ENCODE data around the gene CFAP61.
"Not testable (repeated sequence)": the region's sequence is repeated elsewhere in the genome, so short reads cannot be mapped to it uniquely, and the experiment has no call there.

Gene CFAP61, protein sequence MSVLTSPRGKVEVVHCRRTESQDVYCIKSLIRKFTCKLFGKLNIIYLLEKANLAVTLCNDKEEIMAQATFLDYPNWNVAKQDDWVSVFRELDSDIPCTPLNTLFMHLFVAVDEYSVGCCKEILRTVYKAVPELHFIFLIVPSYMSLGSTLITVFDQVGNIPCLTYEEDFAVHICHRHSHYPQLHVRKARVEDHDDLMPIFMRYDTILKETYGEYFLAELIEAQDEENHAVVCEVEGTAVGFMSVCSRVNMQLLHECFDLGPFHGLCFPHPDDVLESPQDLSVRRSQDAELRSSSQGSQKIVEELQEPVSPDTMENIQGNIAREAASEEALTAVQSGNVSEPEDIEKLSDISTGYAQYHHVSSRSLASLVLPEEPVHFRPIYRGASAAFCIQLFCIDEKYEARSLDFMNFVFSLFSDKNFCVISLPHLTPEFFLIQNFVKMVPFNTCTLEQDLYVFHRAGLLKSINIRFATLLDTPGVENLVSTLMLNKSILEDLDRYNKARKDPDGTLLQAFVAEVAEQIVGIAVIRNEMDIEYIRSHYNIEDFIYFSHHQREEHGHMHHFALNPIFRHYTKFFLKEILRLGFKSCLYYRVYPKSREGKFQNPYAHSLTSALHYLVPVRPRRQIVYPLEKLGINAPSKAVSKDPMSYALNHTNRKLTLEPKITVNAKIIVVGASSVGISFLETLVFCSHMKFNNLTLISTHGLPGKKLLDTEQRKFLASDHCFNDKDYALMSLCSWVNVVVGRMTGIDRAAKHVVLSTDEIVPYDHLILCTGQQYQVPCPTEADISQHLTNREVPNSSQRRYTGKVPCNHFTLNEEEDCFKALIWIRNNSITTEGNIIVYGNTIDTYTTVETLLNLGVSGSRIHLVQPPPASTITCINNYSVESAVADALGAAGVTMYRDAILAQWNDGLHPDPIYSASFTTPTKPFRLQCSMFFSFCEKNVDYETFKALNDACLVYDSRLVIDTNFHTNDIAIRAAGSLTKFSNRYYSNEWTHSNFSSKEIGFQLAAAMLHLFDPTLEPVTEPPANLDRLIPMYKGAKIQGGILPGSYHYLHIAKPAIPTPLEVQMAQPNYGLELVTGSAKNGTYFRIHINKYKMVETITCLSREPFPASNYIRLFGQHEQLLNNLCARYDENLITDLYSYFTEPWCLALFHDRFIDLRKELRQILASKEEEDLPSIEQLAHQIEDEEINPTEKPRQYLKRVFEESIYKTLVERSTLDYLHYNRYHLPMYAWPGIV

DNA sequence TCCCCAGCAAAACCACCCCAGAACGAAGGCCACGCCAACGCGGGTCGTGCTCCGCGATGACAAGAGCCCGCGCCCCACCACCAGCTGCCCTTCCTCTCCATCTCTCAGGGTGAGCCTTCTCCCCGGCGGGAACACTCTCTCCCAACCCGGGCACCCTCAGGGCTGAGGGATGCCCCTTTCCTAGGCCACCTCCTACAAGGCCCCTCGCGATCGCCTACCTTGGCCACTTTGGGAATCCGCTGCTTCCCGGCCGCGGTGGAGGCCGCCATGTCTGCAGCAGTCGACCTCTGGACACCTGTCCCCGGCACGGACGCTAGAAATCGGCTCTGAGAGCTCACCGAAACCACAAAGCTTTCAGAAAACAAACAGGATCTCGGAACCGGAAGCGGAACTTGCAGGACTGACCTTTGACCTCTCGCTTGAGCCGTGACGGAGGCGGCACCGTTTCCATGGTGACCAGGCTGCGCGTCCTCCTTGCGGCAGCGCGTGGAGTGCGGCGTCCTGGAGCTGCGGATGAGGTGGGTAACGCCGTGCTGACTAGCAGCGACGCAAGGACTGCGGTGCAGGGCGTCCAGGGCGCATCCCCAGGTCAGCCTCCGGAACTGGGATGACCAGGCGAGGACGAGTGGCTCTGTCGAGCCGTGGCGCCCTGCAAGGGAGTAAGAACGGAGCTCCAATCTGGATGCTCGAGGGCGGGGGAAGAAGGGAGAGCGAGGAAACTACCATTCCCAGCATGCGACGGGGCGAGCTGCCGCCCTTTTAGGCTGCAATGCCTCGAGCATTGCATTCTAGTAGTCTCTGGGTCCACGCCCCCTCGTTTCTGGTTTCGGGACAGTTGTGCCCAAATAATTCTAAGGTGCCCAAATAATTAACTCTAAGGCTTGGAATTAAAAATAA is at the start of gene CFAP61, which contains the start of gene CRNKL1:
TSS of gene CFAP61 (plus strand) at position 459 of the 897 bp plus-strand sequence. CDS start 4,122 bp downstream, outside the sequence.
TSS of gene CRNKL1 (minus strand) at position 393 of the 897 bp plus-strand sequence. CDS start at position 269, 124 bp downstream.
- DNase-seq = peak; percentile 91

GRCh38 chr20:20003031-20003954 is 49.0 kb upstream of the CFAP61 start:
- peak; percentile 41 for DNase-seq

- DNase-seq = not testable (repeated sequence)
Observed at GRCh38 chr20:20003955-20004322, 48.4 kb upstream of the CFAP61 start.

DNA sequence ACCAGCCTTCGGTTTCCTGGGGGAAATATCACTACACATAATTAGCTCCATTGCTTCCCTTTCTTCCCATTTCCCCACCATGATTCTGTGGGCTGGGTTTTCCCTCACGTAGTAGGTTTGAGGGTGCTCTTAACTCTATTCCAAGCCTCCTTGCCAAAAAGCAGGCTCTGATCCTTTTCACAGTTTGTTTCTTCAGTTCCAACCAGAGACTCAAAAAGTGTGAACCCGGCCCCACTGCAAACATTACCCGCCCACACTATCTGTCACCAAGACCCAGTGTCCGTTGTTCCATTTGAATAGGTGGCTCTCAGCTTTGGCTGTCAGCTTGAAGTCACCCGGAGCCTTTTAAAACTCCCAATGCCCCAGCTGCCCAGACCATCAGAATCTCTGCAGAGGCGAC is 47.0 kb upstream of the CFAP61 start:
- DNase-seq = no peak

- DNase-seq = no peak
Observed at GRCh38 chr20:20009784-20010253, 42.5 kb upstream of the CFAP61 start.

DNA sequence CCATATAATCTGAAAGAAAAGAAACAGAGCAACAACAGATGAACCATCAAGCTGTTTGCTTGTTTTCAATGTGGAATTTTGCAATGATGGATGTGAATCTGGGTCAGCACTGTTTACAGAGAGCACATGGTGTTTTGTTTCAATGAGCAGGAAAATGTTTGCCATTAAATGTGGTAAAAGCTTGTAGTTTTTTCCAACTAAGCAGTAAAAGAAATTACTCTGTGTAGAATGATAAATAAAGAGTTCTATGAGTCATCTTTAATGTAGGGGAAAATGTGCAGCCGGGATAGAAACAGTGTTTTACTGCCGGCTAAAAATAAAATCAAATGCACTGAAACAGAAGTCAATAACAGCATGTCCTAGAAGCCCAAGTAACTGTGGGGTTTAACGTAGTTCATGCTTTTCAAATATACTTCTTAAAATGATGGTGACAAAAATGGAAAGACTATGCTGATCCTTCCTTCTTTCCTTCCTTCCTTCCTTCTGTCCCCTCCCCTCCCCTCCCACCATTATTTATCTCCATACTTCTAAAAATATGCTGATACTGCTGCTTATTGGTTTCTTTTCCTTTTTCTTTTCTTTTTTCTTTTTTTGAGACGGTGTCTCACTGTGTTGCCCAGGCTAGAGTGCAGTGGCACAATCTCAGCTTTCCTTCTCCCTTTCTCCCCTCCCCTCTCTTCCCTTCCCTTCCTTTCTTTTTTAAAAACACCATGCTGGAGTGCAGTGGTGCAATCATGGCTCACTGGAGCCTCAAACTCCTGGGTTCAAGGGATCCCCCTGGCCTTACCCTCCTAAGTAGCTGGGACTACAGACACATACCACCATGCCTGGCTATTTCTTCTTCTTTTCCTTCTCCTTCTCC is 41.5 kb upstream of the CFAP61 start:
- no peak for DNase-seq

GRCh38 chr20:20012541-20012940 is 39.8 kb upstream of the CFAP61 start:
- no peak for DNase-seq

DNA sequence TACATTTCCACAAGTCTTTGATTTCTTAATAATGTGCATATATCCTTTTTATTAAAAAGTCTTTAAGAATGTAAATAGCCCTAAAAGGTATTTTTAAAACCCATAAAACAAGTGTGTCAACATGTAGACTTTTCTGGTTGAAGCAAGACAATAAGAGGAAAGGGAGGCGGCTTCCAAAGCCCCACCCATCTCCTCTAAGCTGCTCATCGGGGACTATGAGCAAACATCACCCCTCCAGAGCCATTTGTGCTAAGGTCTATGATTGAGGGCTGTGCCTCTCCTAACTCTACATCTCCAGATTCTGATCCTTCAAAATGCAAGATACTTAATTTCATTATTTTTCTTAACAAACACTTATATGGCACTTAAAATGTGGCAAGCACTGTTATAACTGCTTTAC is 37.7 kb upstream of the CFAP61 start:
- no peak for DNase-seq

DNA sequence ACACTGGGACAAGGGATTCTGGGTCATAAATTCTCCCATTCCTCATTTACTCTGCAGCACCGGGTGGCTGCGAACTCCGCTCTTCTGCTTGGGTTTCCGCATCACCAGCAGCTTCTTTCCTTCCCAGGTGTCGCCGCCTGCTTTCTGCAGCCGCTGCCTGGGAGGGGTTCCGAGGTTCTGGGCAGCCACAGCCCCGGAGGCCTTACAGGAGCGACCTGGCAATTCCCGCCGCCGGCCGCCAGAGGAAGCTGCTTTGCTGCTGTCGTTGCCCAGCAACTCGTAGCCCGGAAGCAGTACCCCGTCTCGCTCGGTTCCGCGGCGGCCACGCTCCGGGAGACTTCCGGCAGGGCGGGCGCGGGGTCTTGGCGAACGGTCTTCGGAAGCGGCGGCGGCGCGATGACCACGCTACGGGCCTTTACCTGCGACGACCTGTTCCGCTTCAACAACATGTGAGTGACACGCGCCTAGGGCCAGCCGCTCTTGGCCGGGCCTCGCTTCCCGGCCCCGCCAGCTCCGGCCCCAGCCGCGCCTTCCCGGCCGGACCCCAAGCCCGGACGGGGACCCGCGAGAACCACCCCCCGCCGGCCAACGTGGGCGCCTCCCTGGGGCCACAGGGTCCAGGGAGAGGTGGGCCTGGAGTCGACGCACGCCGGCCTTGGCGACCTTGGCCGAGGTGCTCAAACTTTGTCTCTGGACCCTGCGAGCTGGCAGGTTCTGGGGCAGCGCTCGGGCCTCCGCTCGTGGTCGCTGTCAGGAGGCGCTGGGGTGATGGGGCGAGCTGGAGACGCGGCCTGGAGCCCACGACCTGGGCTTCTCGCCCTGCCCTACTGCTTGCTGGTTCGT is 35.1 kb upstream of the CFAP61 start, which contains the start of gene NAA20:
TSS of gene NAA20 (plus strand) at position 362 of the 843 bp plus-strand sequence. CDS start at position 397, 35 bp downstream.
- peak; percentile 81 for DNase-seq

- no peak for DNase-seq
Observed at GRCh38 chr20:20017844-20018185, 34.5 kb upstream of the CFAP61 start.

GRCh38 chr20:20018366-20018765 is 34.0 kb upstream of the CFAP61 start:
- DNase-seq = no peak

DNA sequence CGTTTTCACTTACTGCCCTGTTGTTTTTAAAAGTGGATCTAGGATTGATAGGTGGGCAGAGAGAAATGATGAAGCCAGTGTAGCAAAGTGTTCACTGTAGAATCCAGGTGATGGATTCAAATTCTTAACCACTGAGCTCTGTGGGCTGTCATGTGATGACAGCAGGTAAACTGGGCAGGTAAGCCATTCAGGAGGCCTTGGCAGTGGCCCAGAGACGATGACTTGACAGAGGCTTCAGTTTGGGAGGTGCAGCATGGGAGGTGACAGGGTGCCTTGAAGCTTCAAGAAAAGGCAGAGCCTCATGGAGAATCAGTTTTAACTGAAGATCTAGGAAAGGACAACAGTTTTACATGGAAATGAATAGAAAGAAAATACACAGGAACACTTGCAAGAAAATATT is 33.2 kb upstream of the CFAP61 start:
- DNase-seq = no peak

DNA sequence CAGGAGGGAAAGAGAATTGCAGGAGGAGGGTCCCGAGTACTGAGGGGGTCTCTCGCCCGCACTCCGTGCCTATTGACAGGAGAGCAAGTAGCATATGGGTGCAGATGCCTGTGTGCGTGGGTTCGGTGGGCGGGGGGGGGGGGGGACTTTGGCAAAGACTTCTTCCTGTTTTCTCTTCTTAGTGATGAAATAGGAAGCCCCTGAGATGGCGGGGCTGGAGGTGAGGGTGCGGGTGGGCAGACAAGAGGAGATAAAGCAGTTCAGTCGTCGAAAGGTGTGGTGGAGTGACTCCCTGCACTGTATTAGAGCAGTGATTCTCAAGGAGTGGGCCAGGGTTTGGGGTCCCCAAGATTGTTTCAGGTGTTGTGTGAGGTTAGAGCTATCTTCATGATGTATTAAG is 31.4 kb upstream of the CFAP61 start:
- DNase-seq = no peak

DNA sequence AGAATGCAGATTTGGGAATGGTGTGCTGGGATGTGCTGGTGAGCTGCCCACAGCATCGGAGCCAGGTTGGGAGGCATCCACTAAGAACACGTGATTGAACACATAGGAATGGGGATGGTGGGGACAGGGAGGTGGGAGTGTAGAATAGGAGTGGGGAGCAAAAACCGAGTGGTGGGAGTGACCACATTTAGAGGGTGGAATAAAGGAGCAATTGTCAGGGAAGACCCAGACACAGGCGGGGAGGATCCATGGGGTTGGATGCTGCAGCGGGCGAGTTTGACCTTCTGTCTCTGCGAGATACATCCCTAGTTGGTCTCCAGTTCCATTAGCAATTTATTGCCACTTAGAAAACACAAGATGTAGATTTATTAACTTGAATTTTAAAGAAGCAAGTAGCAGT is 30.5 kb upstream of the CFAP61 start:
- no peak for DNase-seq

GRCh38 chr20:20022498-20022897 is 29.8 kb upstream of the CFAP61 start:
- DNase-seq = no peak

- no peak for DNase-seq
Observed at GRCh38 chr20:20023395-20023794, 28.9 kb upstream of the CFAP61 start.

- DNase-seq = no peak
Observed at GRCh38 chr20:20024942-20025341, 27.4 kb upstream of the CFAP61 start.

- DNase-seq = no peak
Observed at GRCh38 chr20:20027284-20027683, 25.0 kb upstream of the CFAP61 start.

- DNase-seq = no peak
Observed at GRCh38 chr20:20031790-20032189, 20.5 kb upstream of the CFAP61 start.
